ENCODE measurements around the gene BMP2K.
"Not testable (repeated sequence)": the region's sequence is repeated elsewhere in the genome, so short reads cannot be mapped to it uniquely, and the experiment has no call there.

The BMP2K gene

GRCh38 chr4:78862314-78862737 lies 86.2 kb downstream of the BMP2K start:
- Mint-ChIP-seq H3K4me3 (no peak overlapping the region), H3K36me3 (no peaks in the 10 kb centered on the region), H3K9me3 (no peaks in the 10 kb centered on the region), H3K4me1 (peaks cover 4% of the 10 kb centered on the region), H3K27ac (peak overlapping the region; percentile 12), H3K27me3 (no peaks in the 10 kb centered on the region)

DNA sequence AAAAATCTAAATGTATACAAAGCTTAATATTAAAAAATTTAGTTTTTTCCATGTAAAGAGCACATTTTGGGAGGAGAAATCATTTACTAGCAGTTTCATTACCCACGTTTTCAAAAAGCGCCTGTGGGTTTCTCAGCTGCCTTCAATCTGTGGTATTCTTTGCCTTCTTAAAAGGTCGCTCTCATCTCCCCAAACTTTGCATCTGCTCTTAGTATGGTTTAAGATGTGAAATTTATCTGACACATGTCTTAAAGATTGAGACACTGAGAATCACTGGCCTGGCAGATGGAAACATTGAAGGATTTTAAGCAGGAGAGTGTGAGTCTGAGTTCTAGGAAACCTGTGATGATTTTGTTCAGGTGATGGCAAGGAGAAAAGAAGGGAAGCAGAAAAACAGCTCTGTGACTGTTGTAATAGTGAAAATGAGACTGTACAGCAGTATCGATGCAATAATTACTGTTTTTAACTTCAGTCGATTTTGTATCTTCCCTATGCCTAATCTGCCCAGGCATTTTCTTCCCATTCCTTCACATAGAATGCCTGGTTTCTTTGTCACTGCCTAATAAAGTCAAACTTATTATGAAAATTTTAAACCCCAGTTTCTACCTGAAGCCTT lies 87.2 kb downstream of the BMP2K start:
- Mint-ChIP-seq H3K9me3 (no peaks in the 10 kb centered on the region), H3K4me3 (no peak overlapping the region), H3K4me1 (peaks cover 4% of the 10 kb centered on the region), H3K27me3 (no peaks in the 10 kb centered on the region), H3K36me3 (peaks cover under 1% of the 10 kb centered on the region), H3K27ac (no peak overlapping the region)

- Mint-ChIP-seq H3K4me3 (no peak overlapping the region), H3K9me3 (no peaks in the 10 kb centered on the region), H3K27me3 (no peaks in the 10 kb centered on the region), H3K36me3 (peaks cover 2% of the 10 kb centered on the region), H3K4me1 (peaks cover 4% of the 10 kb centered on the region), H3K27ac (no peak overlapping the region)
These were observed 87.8 kb downstream of the BMP2K start for GRCh38 chr4:78863991-78864390.

DNA sequence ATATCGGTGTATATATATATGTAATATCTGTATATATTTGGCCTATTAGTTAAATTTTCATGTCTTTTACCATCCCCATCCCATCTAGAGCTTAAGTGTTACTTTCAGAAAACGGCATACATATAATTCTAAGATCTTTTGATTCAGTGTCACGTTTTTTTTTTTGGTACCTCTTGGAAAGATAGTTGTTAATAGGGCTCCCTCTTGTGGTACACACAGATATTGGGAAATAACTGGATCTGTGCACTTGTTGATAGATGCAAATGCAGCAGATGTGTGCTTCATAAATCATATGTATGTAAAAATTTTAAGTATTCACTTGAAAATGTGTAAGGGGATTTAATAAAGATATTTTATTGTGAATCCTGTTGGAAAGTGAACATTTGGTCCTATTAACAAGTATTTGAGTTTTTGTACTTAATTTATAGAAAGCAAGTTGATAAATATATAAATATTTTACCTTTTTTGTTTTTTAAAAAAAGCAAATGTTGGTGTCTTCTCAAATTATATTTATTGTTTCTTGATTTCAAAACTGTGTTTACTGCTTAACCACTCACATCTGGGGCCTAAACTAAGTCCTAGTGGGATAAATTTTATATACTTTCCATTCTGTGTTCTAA lies 88.4 kb downstream of the BMP2K start:
- Mint-ChIP-seq H3K27me3 (no peaks in the 10 kb centered on the region), H3K4me1 (peaks cover 4% of the 10 kb centered on the region), H3K4me3 (no peak overlapping the region), H3K9me3 (no peaks in the 10 kb centered on the region), H3K36me3 (peaks cover 2% of the 10 kb centered on the region), H3K27ac (no peak overlapping the region)

- Mint-ChIP-seq H3K4me1 (peaks cover 4% of the 10 kb centered on the region), H3K9me3 (no peaks in the 10 kb centered on the region), H3K27me3 (no peaks in the 10 kb centered on the region), H3K36me3 (peaks cover 2% of the 10 kb centered on the region), H3K27ac (no peak overlapping the region), H3K4me3 (no peak overlapping the region)
These were observed 89.3 kb downstream of the BMP2K start for GRCh38 chr4:78865451-78865850.

- not testable (repeated sequence) for H3K4me3 Mint-ChIP-seq, H3K4me1 Mint-ChIP-seq, H3K27me3 Mint-ChIP-seq, H3K36me3 Mint-ChIP-seq, H3K9me3 Mint-ChIP-seq, H3K27ac Mint-ChIP-seq
These were observed 92.6 kb downstream of the BMP2K start for GRCh38 chr4:78868712-78869111.

- H3K36me3 Mint-ChIP-seq = peaks cover 14% of the 10 kb centered on the region
- H3K9me3 Mint-ChIP-seq = no peaks in the 10 kb centered on the region
- no peak overlapping the region for H3K4me3 Mint-ChIP-seq
- H3K27me3 Mint-ChIP-seq = no peaks in the 10 kb centered on the region
- H3K4me1 Mint-ChIP-seq = no peaks in the 10 kb centered on the region
- no peak overlapping the region for H3K27ac Mint-ChIP-seq
These were observed 93.9 kb downstream of the BMP2K start for GRCh38 chr4:78870056-78870455.

DNA sequence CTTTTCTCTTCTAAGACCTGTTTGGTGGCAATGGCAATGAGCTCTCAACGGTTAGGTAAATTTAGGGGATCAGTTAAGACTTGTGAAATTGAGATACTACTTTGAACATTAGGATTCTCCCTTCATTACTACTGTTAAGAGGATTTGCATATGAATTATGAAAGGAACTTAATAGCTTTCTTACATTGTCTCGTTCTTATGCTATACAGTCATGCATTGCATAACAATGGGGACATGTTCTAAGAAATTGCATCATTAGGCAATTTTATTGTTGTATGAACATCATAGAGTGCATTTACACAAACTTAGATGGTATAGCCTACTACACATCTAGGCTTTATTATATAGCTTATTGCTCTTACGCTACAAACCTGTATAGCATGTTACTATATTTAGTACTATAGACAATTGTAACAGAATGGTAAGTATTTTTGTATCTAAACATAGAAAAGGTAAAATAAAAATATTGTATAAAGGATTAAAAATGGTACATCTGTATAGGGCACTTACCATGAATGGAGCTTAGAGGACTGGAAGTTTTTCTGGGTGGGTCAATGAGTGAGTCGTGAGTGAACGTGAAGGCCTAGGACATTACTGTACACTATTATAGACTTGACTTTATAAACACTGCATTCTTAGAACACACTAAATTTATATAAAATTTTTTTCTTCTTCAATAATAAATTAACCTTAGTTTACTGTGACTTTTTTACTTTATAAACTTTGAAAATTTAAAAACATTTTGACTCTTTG lies 100.6 kb downstream of the BMP2K start:
- peaks cover 11% of the 10 kb centered on the region for H3K36me3 Mint-ChIP-seq
- no peaks in the 10 kb centered on the region for H3K27me3 Mint-ChIP-seq
- no peaks in the 10 kb centered on the region for H3K4me1 Mint-ChIP-seq
- H3K27ac Mint-ChIP-seq = no peak overlapping the region
- H3K9me3 Mint-ChIP-seq = no peaks in the 10 kb centered on the region
- no peak overlapping the region for H3K4me3 Mint-ChIP-seq

GRCh38 chr4:78878031-78878430 lies 101.9 kb downstream of the BMP2K start:
- no peak overlapping the region for H3K4me3 Mint-ChIP-seq
- no peak overlapping the region for H3K27ac Mint-ChIP-seq
- no peaks in the 10 kb centered on the region for H3K4me1 Mint-ChIP-seq
- H3K36me3 Mint-ChIP-seq = peaks cover 7% of the 10 kb centered on the region
- no peaks in the 10 kb centered on the region for H3K27me3 Mint-ChIP-seq
- H3K9me3 Mint-ChIP-seq = no peaks in the 10 kb centered on the region

DNA sequence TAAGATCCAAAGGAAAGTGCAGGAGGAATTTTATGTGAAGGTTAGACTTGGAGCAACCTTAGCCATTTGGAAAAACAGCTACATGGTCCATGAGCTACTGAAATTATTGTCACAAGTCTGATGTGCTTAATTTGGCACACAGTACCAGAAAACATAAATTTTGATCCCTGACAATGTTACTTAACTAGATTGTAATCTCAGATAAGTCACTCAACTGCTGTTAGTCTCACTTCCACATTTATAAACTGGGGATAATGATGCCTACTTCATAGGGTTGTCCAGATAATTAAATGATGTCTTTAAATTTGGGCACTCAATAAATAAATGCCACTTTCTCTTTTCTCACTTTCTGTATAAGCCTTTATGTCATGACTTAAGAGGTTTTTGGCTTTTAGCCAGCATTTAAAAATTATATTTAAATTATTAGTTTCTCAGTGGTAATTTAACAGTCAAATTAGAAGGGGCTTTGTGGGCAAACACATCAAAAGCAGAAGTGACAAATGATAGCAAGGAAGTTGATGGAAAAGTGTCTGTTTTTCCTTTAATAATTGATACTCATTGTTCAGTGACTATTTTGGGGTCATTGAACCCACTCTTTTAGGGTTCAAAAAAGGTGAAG lies 104.8 kb downstream of the BMP2K start:
- Mint-ChIP-seq H3K9me3 (no peaks in the 10 kb centered on the region), H3K4me1 (no peaks in the 10 kb centered on the region), H3K27ac (no peak overlapping the region), H3K4me3 (no peak overlapping the region), H3K27me3 (no peaks in the 10 kb centered on the region), H3K36me3 (no peaks in the 10 kb centered on the region)

DNA sequence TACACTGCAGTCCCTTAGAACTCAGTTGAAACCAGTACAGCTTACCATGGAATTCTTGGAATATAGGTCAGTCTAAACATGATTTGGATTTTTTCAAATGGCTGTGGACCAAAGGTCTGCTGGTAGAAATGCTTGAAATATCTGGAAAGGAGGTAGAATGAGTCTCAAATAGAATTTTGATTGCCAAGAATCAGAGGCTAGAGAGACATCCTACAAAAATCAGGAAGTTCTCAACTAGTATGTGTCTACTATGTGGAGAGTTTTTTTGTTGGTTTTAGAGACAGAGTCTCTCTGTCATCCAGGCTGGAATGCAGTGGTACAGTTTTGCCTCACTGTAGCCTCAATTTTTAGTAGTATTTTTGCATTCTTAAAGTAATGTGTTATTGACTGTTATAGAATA lies 109.4 kb downstream of the BMP2K start:
- Mint-ChIP-seq H3K4me3 (no peak overlapping the region), H3K27me3 (no peaks in the 10 kb centered on the region)

DNA sequence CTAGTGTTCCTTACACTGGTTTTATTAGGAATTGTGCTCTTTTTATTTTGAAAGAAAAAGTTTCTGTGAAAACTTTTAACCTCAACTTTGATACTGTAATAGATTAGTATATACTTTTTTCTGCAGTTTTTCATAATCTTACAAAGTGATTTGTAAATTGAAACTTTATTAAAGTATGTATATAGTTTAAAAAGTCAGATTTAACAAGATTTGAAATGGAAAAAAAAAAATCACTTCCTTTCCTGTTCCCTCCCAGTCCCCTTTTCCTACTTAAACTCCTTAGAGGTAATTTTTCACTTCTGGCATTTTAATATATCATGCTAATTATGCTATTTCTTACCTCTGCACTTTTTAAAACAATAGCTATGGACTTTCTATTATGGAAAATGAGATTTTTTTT lies 113.8 kb downstream of the BMP2K start:
- no peaks in the 10 kb centered on the region for H3K9me3 Mint-ChIP-seq
- no peaks in the 10 kb centered on the region for H3K27me3 Mint-ChIP-seq
- H3K27ac Mint-ChIP-seq = no peak overlapping the region
- no peak overlapping the region for H3K4me3 Mint-ChIP-seq
- H3K36me3 Mint-ChIP-seq = peaks cover 10% of the 10 kb centered on the region
- H3K4me1 Mint-ChIP-seq = no peaks in the 10 kb centered on the region

More for the DNA sequence above, 109.4 kb downstream of the BMP2K start:
- Mint-ChIP-seq H3K36me3 (peaks cover 6% of the 10 kb centered on the region), H3K9me3 (no peaks in the 10 kb centered on the region), H3K4me1 (no peaks in the 10 kb centered on the region), H3K27ac (no peak overlapping the region)

DNA sequence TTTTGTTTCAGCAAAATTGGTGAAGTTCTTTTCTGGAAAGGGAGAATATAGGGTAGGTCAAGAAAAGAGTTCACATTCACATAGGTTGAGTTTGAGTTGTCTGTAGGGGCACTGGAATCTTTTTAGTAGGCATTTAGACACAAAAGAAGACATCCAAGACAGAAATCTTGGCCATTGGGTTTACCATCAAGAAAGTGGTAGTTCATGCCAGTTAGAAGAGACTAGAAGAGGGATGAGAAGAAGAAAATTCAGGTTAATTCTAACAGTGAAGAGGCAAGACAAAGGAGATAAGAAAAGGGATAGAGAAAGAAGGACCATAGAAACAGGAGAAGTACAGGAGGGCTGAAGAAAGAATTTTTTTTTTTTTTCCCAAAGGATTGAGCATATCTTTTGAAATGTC lies 123.2 kb downstream of the BMP2K start:
- Mint-ChIP-seq H3K27ac (no peak overlapping the region), H3K9me3 (no peaks in the 10 kb centered on the region), H3K4me3 (no peak overlapping the region), H3K27me3 (no peaks in the 10 kb centered on the region), H3K4me1 (no peaks in the 10 kb centered on the region), H3K36me3 (peaks cover 10% of the 10 kb centered on the region)

DNA sequence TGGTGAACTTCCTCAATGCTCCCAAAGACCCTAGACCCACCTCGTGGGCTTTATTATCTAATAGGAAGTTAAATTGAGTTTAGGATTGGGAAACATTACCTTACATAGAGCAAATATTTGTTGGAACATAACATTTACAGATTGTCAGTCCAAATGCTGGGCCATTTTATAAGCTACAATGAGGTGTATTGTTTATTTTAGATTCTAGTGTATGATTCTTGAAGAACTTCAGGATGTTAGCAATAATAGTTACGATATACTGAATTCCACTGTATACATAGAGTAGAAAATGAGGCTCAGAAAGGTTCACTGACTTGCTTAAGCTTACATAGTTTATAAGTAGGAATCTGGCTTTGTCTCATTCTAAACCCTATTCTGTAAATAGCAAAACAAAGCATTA lies 125.7 kb downstream of the BMP2K start:
- H3K27ac Mint-ChIP-seq = no peak overlapping the region
- no peaks in the 10 kb centered on the region for H3K27me3 Mint-ChIP-seq
- H3K9me3 Mint-ChIP-seq = no peaks in the 10 kb centered on the region
- no peaks in the 10 kb centered on the region for H3K4me1 Mint-ChIP-seq
- H3K4me3 Mint-ChIP-seq = no peak overlapping the region
- peaks cover 7% of the 10 kb centered on the region for H3K36me3 Mint-ChIP-seq

DNA sequence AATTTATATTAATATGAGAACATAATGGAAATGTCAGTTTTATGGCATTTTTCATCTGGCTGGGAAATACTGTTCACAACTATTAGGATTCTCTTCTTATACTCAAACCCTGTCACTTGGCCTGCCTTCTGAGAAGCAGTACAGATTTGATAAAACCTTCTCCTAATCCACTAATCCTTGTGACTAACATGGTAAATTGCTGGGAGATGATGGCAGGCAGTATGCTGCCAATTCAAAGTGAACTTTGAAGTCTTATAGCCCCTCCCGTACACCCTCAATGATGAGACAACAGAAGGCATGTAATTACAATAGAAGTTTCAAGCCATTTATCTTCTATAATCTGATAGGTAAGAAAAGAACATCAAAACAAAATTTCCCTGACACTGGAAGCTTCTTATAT lies 126.1 kb downstream of the BMP2K start:
- no peak overlapping the region for H3K27ac Mint-ChIP-seq
- H3K27me3 Mint-ChIP-seq = no peaks in the 10 kb centered on the region
- H3K9me3 Mint-ChIP-seq = no peaks in the 10 kb centered on the region
- peaks cover 7% of the 10 kb centered on the region for H3K36me3 Mint-ChIP-seq
- no peaks in the 10 kb centered on the region for H3K4me1 Mint-ChIP-seq
- no peak overlapping the region for H3K4me3 Mint-ChIP-seq

- Mint-ChIP-seq H3K36me3 (peaks cover 3% of the 10 kb centered on the region), H3K9me3 (no peaks in the 10 kb centered on the region), H3K27ac (no peak overlapping the region), H3K4me3 (no peak overlapping the region), H3K4me1 (no peaks in the 10 kb centered on the region), H3K27me3 (no peaks in the 10 kb centered on the region)
These were observed 128.0 kb downstream of the BMP2K start for GRCh38 chr4:78904143-78904542.

All from activated naive CD4-positive, alpha-beta T cell treated with anti-CD3 and anti-CD28 coated beads, Interleukin-2, amount 50 U/mL, for 24 hours (primary cell).